GM12878 (cell line): ENCODE data around the gene ZNF350. TPM values are rescaled to one million over a fixed set of nuclear protein-coding genes. Genes with fewer than 3 reads are reported as not detected.

ENCODE experiments used
- ATAC-seq: fragments of 200-7000 bp; cut with Tn5 transposase; 3 replicates; pipeline ENCODE4 v1.9.1; 2020; ENCODE audit warnings: mild to moderate bottlenecking, moderate library complexity
- BruUV-seq: library from RNA; stranded (reverse); fragments of 400-500 nt; replicated peaks from 2 replicates; lab custom pipeline; 2021; lab: Mats Ljungman, UMichigan
- CTCF ChIA-PET: fragments of 300-600 bp; sonication (Branson Sonifier 250); formaldehyde crosslinking; extraction: SDS; loops from one replicate; lab custom pipeline; 2021; ENCODE audit warnings: inconsistent platforms; lab: Yijun Ruan, JAX
- POLR2A ChIA-PET: fragments of 350-600 bp; formaldehyde crosslinking; extraction: SDS; loops from one replicate; lab custom pipeline; 2021; ENCODE audit warnings: inconsistent platforms; lab: Charles Lee
- RAD21 ChIA-PET: fragments of 300-600 bp; sonication (Branson Sonifier 250); formaldehyde crosslinking; loops from one replicate; lab custom pipeline; 2023; ENCODE audit warnings: antibody characterized with exemption; ENCODE audit not compliant: unreplicated experiment; lab: Charles Lee
- SMC1A ChIA-PET: fragments of 300-600 bp; sonication (Branson Sonifier 250); formaldehyde crosslinking; loops from one replicate; lab custom pipeline; 2023; ENCODE audit not compliant: unreplicated experiment, uncharacterized antibody; lab: Charles Lee
- DNase-seq: peaks from one replicate; pipeline ENCODE4 v3.0.0-alpha.2; 2011; ENCODE audit warnings: low read depth, low spot score
- FAIRE-seq: peaks from 3 replicates; lab custom pipeline; 2011; peaks lifted over from hg19 to GRCh38; lab: Jason Lieb, UNC
- H2AFZ ChIP-seq: 2 replicates; pipeline ENCODE4 v1.6.0; 2011; ENCODE audit warnings: low read depth, low read length, control low read depth; ENCODE audit not compliant: control insufficient read depth
- H3K27ac ChIP-seq: 2 replicates; pipeline ENCODE4 v1.5.1; 2011; ENCODE audit warnings: control low read depth; ENCODE audit not compliant: control insufficient read depth, insufficient read depth
- H3K27me3 ChIP-seq, 2 experiments: replicated peaks in 1 of 2; 2 replicates each; pipeline versions ENCODE4 v1.6.0 to v1.6.1; 2011; ENCODE audit warnings: low read length in 1 of 2; ENCODE audit not compliant: control insufficient read depth in 2 of 2, insufficient read depth in 2 of 2
- H3K36me3 ChIP-seq, 2 experiments: 2 replicates each; pipeline ENCODE4 v1.5.1; 2011; ENCODE audit warnings: low read length in 1 of 2; ENCODE audit not compliant: control insufficient read depth in 2 of 2, insufficient read depth in 2 of 2
- H3K4me1 ChIP-seq: 2 replicates; pipeline ENCODE4 v1.6.1; 2011; ENCODE audit warnings: mild to moderate bottlenecking, low read length, moderate library complexity, mixed read lengths; ENCODE audit not compliant: control insufficient read depth, insufficient read depth
- H3K4me2 ChIP-seq: 2 replicates; pipeline ENCODE4 v1.6.0; 2011; ENCODE audit warnings: control low read depth; ENCODE audit not compliant: control insufficient read depth, insufficient read depth
- H3K4me3 ChIP-seq: fragments of 200-600 bp; sonication (generic); 2 replicates; pipeline ENCODE4 v1.5.1; 2016
- H3K79me2 ChIP-seq: 2 replicates; pipeline ENCODE4 v1.6.0; 2011; ENCODE audit warnings: low read length; ENCODE audit not compliant: control insufficient read depth, insufficient read depth
- H3K9ac ChIP-seq: 2 replicates; pipeline ENCODE4 v1.8.0; 2011; ENCODE audit warnings: low read length, control low read depth, mixed read lengths; ENCODE audit not compliant: control insufficient read depth, insufficient read depth
- H3K9me3 ChIP-seq: replicated peaks from 3 replicates; pipeline ENCODE4 v1.5.1; 2011; ENCODE audit warnings: mild to moderate bottlenecking, low read length; ENCODE audit not compliant: control insufficient read depth, insufficient read depth
- H4K20me1 ChIP-seq: 2 replicates; pipeline ENCODE4 v1.6.0; 2011; ENCODE audit not compliant: control insufficient read depth, insufficient read depth
- ATF3 ChIP-seq: IDR thresholded peaks from 2 replicates; pipeline ENCODE4 v1.6.1; 2011; ENCODE audit warnings: low read depth, mild to moderate bottlenecking, low read length, moderate library complexity, borderline replicate concordance; ENCODE audit errors: extremely low read depth
- ATF7 ChIP-seq: fragments of 450-650 bp; IDR thresholded peaks from 2 replicates; pipeline ENCODE4 v1.6.1; 2016; ENCODE audit warnings: low read depth, mild to moderate bottlenecking
- BRCA1 ChIP-seq: IDR thresholded peaks from 2 replicates; pipeline ENCODE4 v1.6.1; 2011; ENCODE audit warnings: low read depth, low read length, improper control_type of control experiment
- HDAC6 ChIP-seq: fragments of 200-600 bp; sonication (generic); IDR thresholded peaks from one replicate; pipeline ENCODE4 v1.8.0; 2017; ENCODE audit warnings: antibody characterized with exemption; ENCODE audit not compliant: unreplicated experiment
- IKZF1 ChIP-seq: fragments of 450-650 bp; conservative IDR thresholded peaks from 2 replicates; pipeline ENCODE4 v1.6.1; 2017; ENCODE audit warnings: antibody characterized with exemption, mild to moderate bottlenecking
- KDM1A ChIP-seq: fragments of 200-600 bp; sonication (generic); IDR thresholded peaks from 2 replicates; pipeline ENCODE4 v1.6.1; 2016; ENCODE audit warnings: borderline replicate concordance
- KLF5 ChIP-seq: fragments of 450-650 bp; IDR thresholded peaks from 2 replicates; pipeline ENCODE4 v1.6.1; 2014; ENCODE audit warnings: mild to moderate bottlenecking; ENCODE audit not compliant: partially characterized antibody
- LARP7 ChIP-seq: fragments of 450-650 bp; IDR thresholded peaks from 2 replicates; pipeline ENCODE4 v1.6.1; 2017; ENCODE audit warnings: mild to moderate bottlenecking
- MYC ChIP-seq: IDR thresholded peaks from 2 replicates; pipeline ENCODE4 v1.6.1; 2011; ENCODE audit warnings: mild to moderate bottlenecking, low read length, moderate library complexity, inconsistent platforms; ENCODE audit not compliant: insufficient read depth, insufficient replicate concordance, insufficient read length, severe bottlenecking
- NBN ChIP-seq: fragments of 450-650 bp; IDR thresholded peaks from 2 replicates; pipeline ENCODE4 v1.6.1; 2016
- POLR2A ChIP-seq: IDR thresholded peaks from 2 replicates; pipeline ENCODE4 v1.6.1; 2011; ENCODE audit warnings: low read depth, mild to moderate bottlenecking, low read length
- SIN3A ChIP-seq: IDR thresholded peaks from 2 replicates; pipeline ENCODE4 v1.6.1; 2012; ENCODE audit warnings: low read depth, low read length, improper control_type of control experiment
- SREBF1 ChIP-seq: IDR thresholded peaks from 2 replicates; pipeline ENCODE4 v1.6.1; 2012; ENCODE audit warnings: mild to moderate bottlenecking, low read length
- TBL1XR1 ChIP-seq: IDR thresholded peaks from 2 replicates; pipeline ENCODE4 v1.6.1; 2012; ENCODE audit warnings: low read depth, low read length, improper control_type of control experiment
- ZNF622 ChIP-seq: fragments of 450-650 bp; IDR thresholded peaks from 2 replicates; pipeline ENCODE4 v1.6.1; 2017; ENCODE audit warnings: mild to moderate bottlenecking, inconsistent platforms
- WGBS: methylation state at CpG from one replicate; pipeline ENCODE4 v1.1.6; 2016; ENCODE audit warnings: low lambda C conversion rate; ENCODE audit not compliant: insufficient replicate concordance, insufficient coverage; ENCODE audit errors: missing lambda C conversion rate; 5-methylcytosine and 5-hydroxymethylcytosine counted together
- in situ Hi-C: fragments of 300-500 bp; cut with MboI; formaldehyde crosslinking; loops from 9 replicates; pipeline ENCODE4 v1.14.3; 2018; ENCODE audit warnings: mixed read lengths
- intact Hi-C: fragments of 100-400 bp; cut with micrococcal nuclease; formaldehyde crosslinking; loops from one replicate; pipeline ENCODE4 v1.14.2; 2022; ENCODE audit not compliant: unreplicated experiment
- polyA plus RNA-seq, 11 experiments: library from polyadenylated mRNA; depleted of rRNA in 4 of 11; unstranded in 6 of 11; stranded (reverse) in 5 of 11; fragments of >200 nt; fragmentation: Nextera tagmentation in 4 of 11; fragmentation: Illumina TruSeq in 1 of 11; extraction: Ambion mirVana in 4 of 11; extraction: Trizol in 1 of 11; gene quantifications; 1 replicate in 1 of 11; 2 replicates in 10 of 11; pipeline versions ENCODE4 v1.2.1 to v1.2.3, GENCODE V29; 2011 to 2016; ENCODE audit warnings: inconsistent platforms in 2 of 11, missing spikeins in 2 of 11, low read depth in 1 of 11
- total RNA-seq, 4 experiments: library from RNA; depleted of rRNA in 3 of 4; stranded (reverse); fragments of >200 nt in 3 of 4; fragmentation: Illumina TruSeq in 1 of 4; extraction: Trizol in 1 of 4; gene quantifications; 2 replicates each; pipeline versions ENCODE4 v1.2.1 to v1.2.3, GENCODE V29; 2013 to 2021
- TF ChIP-seq, protein P1 (sequence below): fragments of 450-650 bp; IDR thresholded peaks from 2 replicates; pipeline ENCODE4 v1.6.1; 2016; ENCODE audit warnings: mild to moderate bottlenecking, moderate library complexity, borderline replicate concordance
- TF ChIP-seq, protein P2 (sequence below): fragments of 450-650 bp; IDR thresholded peaks from 2 replicates; pipeline ENCODE4 v1.6.1; 2018; ENCODE audit warnings: borderline replicate concordance, mild to moderate bottlenecking; ENCODE audit not compliant: partially characterized antibody

The ZNF350 gene
- total and polyA plus RNA-seq, 10 of the 15 experiments (the other 5 are each of a cell fraction or from before 2014, with no cell fraction given) = 6.4 to 11.8 (median 10.0) TPM

GRCh38 chr19:51983361-51983760, 3.3 kb downstream of the ZNF350 start:
- Histone ChIP-seq H3K4me3 (no peak overlapping the region), H2AFZ (no peak overlapping the region), H3K27me3 (no peaks in the 10 kb centered on the region), H3K9me3 (peaks cover 23% of the 10 kb centered on the region; the same call in 2 of the 3 replicates), H3K36me3 (no peaks in the 10 kb centered on the region; a peak in 1 of 4 replicates), H3K4me1 (no peaks in the 10 kb centered on the region), H4K20me1 (no peaks in the 10 kb centered on the region), H3K4me2 (no peak overlapping the region), H3K27ac (no peak overlapping the region), H3K79me2 (peaks cover 16% of the 10 kb centered on the region), H3K9ac (no peak overlapping the region)
- DNase-seq (no peak), ATAC-seq (no peak), FAIRE-seq (no peak)
- ChIA-PET CTCF (no interaction called here), POLR2A (no interaction called here), SMC1A (no interaction called here), RAD21 (no interaction called here)
- no TSS peak for BruUV-seq
- WGBS = 100% methylated on average over 4 of the region's 4 CpGs
- intact Hi-C loops (no loop called here), in situ Hi-C loops (no loop called here)
- TF ChIP-seq KLF5 (no peak), POLR2A (no peak), NBN (no peak), MYC (no peak), TBL1XR1 (no peak), HDAC6 (no peak), SIN3A (no peak), IKZF1 (no peak), LARP7 (no peak), BRCA1 (no peak), ZNF622 (no peak), ATF7 (no peak), ATF3 (no peak), KDM1A (no peak), SREBF1 (no peak)
- TF ChIP-seq, protein P1, sequence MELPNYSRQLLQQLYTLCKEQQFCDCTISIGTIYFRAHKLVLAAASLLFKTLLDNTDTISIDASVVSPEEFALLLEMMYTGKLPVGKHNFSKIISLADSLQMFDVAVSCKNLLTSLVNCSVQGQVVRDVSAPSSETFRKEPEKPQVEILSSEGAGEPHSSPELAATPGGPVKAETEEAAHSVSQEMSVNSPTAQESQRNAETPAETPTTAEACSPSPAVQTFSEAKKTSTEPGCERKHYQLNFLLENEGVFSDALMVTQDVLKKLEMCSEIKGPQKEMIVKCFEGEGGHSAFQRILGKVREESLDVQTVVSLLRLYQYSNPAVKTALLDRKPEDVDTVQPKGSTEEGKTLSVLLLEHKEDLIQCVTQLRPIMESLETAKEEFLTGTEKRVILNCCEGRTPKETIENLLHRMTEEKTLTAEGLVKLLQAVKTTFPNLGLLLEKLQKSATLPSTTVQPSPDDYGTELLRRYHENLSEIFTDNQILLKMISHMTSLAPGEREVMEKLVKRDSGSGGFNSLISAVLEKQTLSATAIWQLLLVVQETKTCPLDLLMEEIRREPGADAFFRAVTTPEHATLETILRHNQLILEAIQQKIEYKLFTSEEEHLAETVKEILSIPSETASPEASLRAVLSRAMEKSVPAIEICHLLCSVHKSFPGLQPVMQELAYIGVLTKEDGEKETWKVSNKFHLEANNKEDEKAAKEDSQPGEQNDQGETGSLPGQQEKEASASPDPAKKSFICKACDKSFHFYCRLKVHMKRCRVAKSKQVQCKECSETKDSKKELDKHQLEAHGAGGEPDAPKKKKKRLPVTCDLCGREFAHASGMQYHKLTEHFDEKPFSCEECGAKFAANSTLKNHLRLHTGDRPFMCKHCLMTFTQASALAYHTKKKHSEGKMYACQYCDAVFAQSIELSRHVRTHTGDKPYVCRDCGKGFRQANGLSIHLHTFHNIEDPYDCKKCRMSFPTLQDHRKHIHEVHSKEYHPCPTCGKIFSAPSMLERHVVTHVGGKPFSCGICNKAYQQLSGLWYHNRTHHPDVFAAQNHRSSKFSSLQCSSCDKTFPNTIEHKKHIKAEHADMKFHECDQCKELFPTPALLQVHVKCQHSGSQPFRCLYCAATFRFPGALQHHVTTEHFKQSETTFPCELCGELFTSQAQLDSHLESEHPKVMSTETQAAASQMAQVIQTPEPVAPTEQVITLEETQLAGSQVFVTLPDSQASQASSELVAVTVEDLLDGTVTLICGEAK = no peak
- TF ChIP-seq, protein P2, sequence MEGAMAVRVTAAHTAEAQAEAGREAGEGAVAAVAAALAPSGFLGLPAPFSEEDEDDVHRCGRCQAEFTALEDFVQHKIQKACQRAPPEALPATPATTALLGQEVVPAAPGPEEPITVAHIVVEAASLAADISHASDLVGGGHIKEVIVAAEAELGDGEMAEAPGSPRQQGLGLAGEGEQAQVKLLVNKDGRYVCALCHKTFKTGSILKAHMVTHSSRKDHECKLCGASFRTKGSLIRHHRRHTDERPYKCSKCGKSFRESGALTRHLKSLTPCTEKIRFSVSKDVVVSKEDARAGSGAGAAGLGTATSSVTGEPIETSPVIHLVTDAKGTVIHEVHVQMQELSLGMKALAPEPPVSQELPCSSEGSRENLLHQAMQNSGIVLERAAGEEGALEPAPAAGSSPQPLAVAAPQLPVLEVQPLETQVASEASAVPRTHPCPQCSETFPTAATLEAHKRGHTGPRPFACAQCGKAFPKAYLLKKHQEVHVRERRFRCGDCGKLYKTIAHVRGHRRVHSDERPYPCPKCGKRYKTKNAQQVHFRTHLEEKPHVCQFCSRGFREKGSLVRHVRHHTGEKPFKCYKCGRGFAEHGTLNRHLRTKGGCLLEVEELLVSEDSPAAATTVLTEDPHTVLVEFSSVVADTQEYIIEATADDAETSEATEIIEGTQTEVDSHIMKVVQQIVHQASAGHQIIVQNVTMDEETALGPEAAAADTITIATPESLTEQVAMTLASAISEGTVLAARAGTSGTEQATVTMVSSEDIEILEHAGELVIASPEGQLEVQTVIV = no peak
